Naive B cell (primary cell): ENCODE measurements around the gene PCDH17. TPM values are rescaled to one million over a fixed set of nuclear protein-coding genes. Genes with fewer than 3 reads are reported as not detected.

Experiments used
- ATAC-seq, 2 donors: fragments of 150-1000 bp; cut with Tn5 transposase; 2 replicates each; pipeline ENCODE4 v1.10.0; 2021; ENCODE audit warnings: low read depth in 2 of 2, mild to moderate bottlenecking in 2 of 2, moderate library complexity in 2 of 2
- DNase-seq: peaks from one replicate; pipeline ENCODE4 v3.0.0; 2022
- H3K27ac Mint-ChIP-seq, 6 donors: one replicate each; pipeline ENCODE4 v1.8.0; 2020 to 2022; ENCODE audit warnings: mild to moderate bottlenecking in 6 of 6, mixed read lengths in 6 of 6, moderate library complexity in 5 of 6, inconsistent platforms in 2 of 6
- H3K27me3 Mint-ChIP-seq, 3 donors: one replicate each; pipeline ENCODE4 v1.8.0; 2021 to 2022; ENCODE audit warnings: mixed read lengths in 3 of 3, mild to moderate bottlenecking in 1 of 3
- H3K36me3 Mint-ChIP-seq, 2 donors: one replicate each; pipeline ENCODE4 v1.8.0; 2020 to 2022; ENCODE audit warnings: mixed read lengths in 2 of 2, inconsistent platforms in 1 of 2, mild to moderate bottlenecking in 1 of 2
- H3K4me1 Mint-ChIP-seq, 3 donors: one replicate each; pipeline ENCODE4 v1.8.0; 2020 to 2022; ENCODE audit warnings: mixed read lengths in 3 of 3, inconsistent platforms in 1 of 3, mild to moderate bottlenecking in 1 of 3, moderate library complexity in 1 of 3
- H3K4me3 Mint-ChIP-seq, 8 donors: one replicate each; pipeline ENCODE4 v1.8.0; 2020 to 2022; ENCODE audit warnings: mild to moderate bottlenecking in 8 of 8, mixed read lengths in 8 of 8, moderate library complexity in 8 of 8, inconsistent platforms in 2 of 8
- H3K9me3 Mint-ChIP-seq, 7 donors: one replicate each; pipeline ENCODE4 v1.8.0; 2020 to 2022; ENCODE audit warnings: mixed read lengths in 7 of 7, mild to moderate bottlenecking in 5 of 7, inconsistent platforms in 2 of 7, moderate library complexity in 1 of 7
- polyA plus RNA-seq, 6 donors: library from polyadenylated mRNA; unstranded; fragments of 300-500 nt; fragmentation: Illumina TruSeq; gene quantifications; one replicate each; pipeline ENCODE4 v1.2.3, GENCODE V29; 2021; ENCODE audit warnings: low read depth in 6 of 6

The PCDH17 gene
- not detected for polyA plus RNA-seq

GRCh38 chr13:57631596-57632275 is at the start of gene PCDH17:
PCDH17 (plus strand) TSS chr13:57631744; CDS start chr13:57632547, 803 bp downstream.
- Mint-ChIP-seq H3K9me3 (peaks cover 0 to 16% (median 13%) of the 10 kb centered on the region in 7 donors), H3K36me3 (no peaks in the 10 kb centered on the region), H3K27ac (peak within 1 kb of the TSS in 2 of 6 donors; percentile 49 to 82), H3K4me1 (peaks cover 32 to 52% (median 43%) of the 10 kb centered on the region in 3 donors), H3K27me3 (peaks cover 55 to 70% (median 70%) of the 10 kb centered on the region in 3 donors), H3K4me3 (peak within 1 kb of the TSS; percentile 76 to 93 (median 90))
- DNase-seq (no peak), ATAC-seq (no peak)

- no peaks in the 10 kb centered on the region for H3K4me1 Mint-ChIP-seq
- no peak overlapping the region for H3K27ac Mint-ChIP-seq
- H3K4me3 Mint-ChIP-seq, result no peak overlapping the region
- ATAC-seq, result no peak
- no peaks in the 10 kb centered on the region for H3K36me3 Mint-ChIP-seq
- no peak for DNase-seq
- no peaks in the 10 kb centered on the region for H3K27me3 Mint-ChIP-seq
- H3K9me3 Mint-ChIP-seq, result peaks cover 0 to 21% (median 4%) of the 10 kb centered on the region in 7 donors
These were observed 49.5 kb upstream of the PCDH17 start for GRCh38 chr13:57582032-57582431.

GRCh38 chr13:57583529-57583928 is 48.0 kb upstream of the PCDH17 start:
- H3K36me3 Mint-ChIP-seq, result no peaks in the 10 kb centered on the region
- H3K27ac Mint-ChIP-seq, result no peak overlapping the region
- DNase-seq (no peak), ATAC-seq (no peak)
- H3K4me3 Mint-ChIP-seq, result no peak overlapping the region
- no peaks in the 10 kb centered on the region for H3K27me3 Mint-ChIP-seq
- peaks cover 0 to 18% (median 3%) of the 10 kb centered on the region in 7 donors for H3K9me3 Mint-ChIP-seq
- H3K4me1 Mint-ChIP-seq, result no peaks in the 10 kb centered on the region

GRCh38 chr13:57588639-57589038 is 42.9 kb upstream of the PCDH17 start:
- DNase-seq, result no peak
- ATAC-seq, result no peak
- Mint-ChIP-seq H3K9me3 (peaks cover 0 to 13% (median 0%) of the 10 kb centered on the region in 7 donors), H3K27me3 (no peaks in the 10 kb centered on the region), H3K36me3 (no peaks in the 10 kb centered on the region), H3K27ac (no peak overlapping the region), H3K4me3 (no peak overlapping the region), H3K4me1 (no peaks in the 10 kb centered on the region)

- Mint-ChIP-seq H3K27me3 (no peaks in the 10 kb centered on the region), H3K36me3 (no peaks in the 10 kb centered on the region), H3K4me3 (no peak overlapping the region), H3K4me1 (no peaks in the 10 kb centered on the region), H3K27ac (no peak overlapping the region), H3K9me3 (peaks cover 0 to 13% (median 5%) of the 10 kb centered on the region in 7 donors)
- ATAC-seq (no peak), DNase-seq (no peak)
These were observed 35.8 kb upstream of the PCDH17 start for GRCh38 chr13:57595775-57596174.

GRCh38 chr13:57601536-57601935 is 30.0 kb upstream of the PCDH17 start:
- no peak for ATAC-seq
- no peak overlapping the region for H3K27ac Mint-ChIP-seq
- peaks cover 0 to 10% (median 5%) of the 10 kb centered on the region in 7 donors for H3K9me3 Mint-ChIP-seq
- no peaks in the 10 kb centered on the region for H3K4me1 Mint-ChIP-seq
- H3K4me3 Mint-ChIP-seq, result no peak overlapping the region
- no peaks in the 10 kb centered on the region for H3K27me3 Mint-ChIP-seq
- no peaks in the 10 kb centered on the region for H3K36me3 Mint-ChIP-seq
- DNase-seq, result no peak

GRCh38 chr13:57604442-57604841 is 27.1 kb upstream of the PCDH17 start:
- H3K27ac Mint-ChIP-seq, result no peak overlapping the region
- H3K27me3 Mint-ChIP-seq, result no peaks in the 10 kb centered on the region
- no peaks in the 10 kb centered on the region for H3K9me3 Mint-ChIP-seq
- H3K4me3 Mint-ChIP-seq, result no peak overlapping the region
- H3K4me1 Mint-ChIP-seq, result no peaks in the 10 kb centered on the region
- H3K36me3 Mint-ChIP-seq, result no peaks in the 10 kb centered on the region
- ATAC-seq (no peak), DNase-seq (no peak)

GRCh38 chr13:57611969-57612368 is 19.6 kb upstream of the PCDH17 start:
- DNase-seq (no peak), ATAC-seq (no peak)
- H3K36me3 Mint-ChIP-seq, result no peaks in the 10 kb centered on the region
- no peak overlapping the region for H3K27ac Mint-ChIP-seq
- no peak overlapping the region for H3K4me3 Mint-ChIP-seq
- no peaks in the 10 kb centered on the region for H3K27me3 Mint-ChIP-seq
- H3K4me1 Mint-ChIP-seq, result no peaks in the 10 kb centered on the region
- H3K9me3 Mint-ChIP-seq, result no peaks in the 10 kb centered on the region

GRCh38 chr13:57612568-57612967 is 19.0 kb upstream of the PCDH17 start:
- no peak overlapping the region for H3K27ac Mint-ChIP-seq
- no peaks in the 10 kb centered on the region for H3K9me3 Mint-ChIP-seq
- DNase-seq (no peak), ATAC-seq (no peak)
- H3K36me3 Mint-ChIP-seq, result no peaks in the 10 kb centered on the region
- H3K4me3 Mint-ChIP-seq, result no peak overlapping the region
- no peaks in the 10 kb centered on the region for H3K27me3 Mint-ChIP-seq
- H3K4me1 Mint-ChIP-seq, result no peaks in the 10 kb centered on the region

- Mint-ChIP-seq H3K27ac (no peak overlapping the region), H3K27me3 (peaks cover 25 to 35% (median 26%) of the 10 kb centered on the region in 3 donors), H3K4me3 (no peak overlapping the region), H3K4me1 (peaks cover 8 to 14% (median 11%) of the 10 kb centered on the region in 3 donors), H3K36me3 (no peaks in the 10 kb centered on the region), H3K9me3 (peaks cover 0 to 9% (median 2%) of the 10 kb centered on the region in 7 donors)
- DNase-seq (no peak), ATAC-seq (no peak)
These were observed 6.7 kb upstream of the PCDH17 start for GRCh38 chr13:57624565-57625435.

GRCh38 chr13:57627663-57628062 is 3.9 kb upstream of the PCDH17 start:
- Mint-ChIP-seq H3K4me1 (peaks cover 32 to 43% (median 37%) of the 10 kb centered on the region in 3 donors), H3K9me3 (peaks cover 0 to 11% (median 9%) of the 10 kb centered on the region in 7 donors), H3K4me3 (no peak overlapping the region), H3K36me3 (no peaks in the 10 kb centered on the region), H3K27me3 (peaks cover 50 to 59% (median 54%) of the 10 kb centered on the region in 3 donors), H3K27ac (no peak overlapping the region)
- no peak for DNase-seq
- no peak for ATAC-seq

- DNase-seq (no peak), ATAC-seq (peak; percentile 19 to 46)
- H3K27me3 Mint-ChIP-seq, result peaks cover 62 to 65% (median 65%) of the 10 kb centered on the region in 3 donors
- peaks cover 32 to 51% (median 41%) of the 10 kb centered on the region in 3 donors for H3K4me1 Mint-ChIP-seq
- H3K27ac Mint-ChIP-seq, result peak overlapping the region in 1 of 6 donors; percentile 65
- no peaks in the 10 kb centered on the region for H3K36me3 Mint-ChIP-seq
- peak overlapping the region; percentile 76 to 93 (median 86) for H3K4me3 Mint-ChIP-seq
- peaks cover 0 to 16% (median 10%) of the 10 kb centered on the region in 7 donors for H3K9me3 Mint-ChIP-seq
These were observed 2.1 kb upstream of the PCDH17 start for GRCh38 chr13:57629391-57629804.

GRCh38 chr13:57629821-57630235 is 1.7 kb upstream of the PCDH17 start:
- peak overlapping the region; percentile 76 to 93 (median 86) for H3K4me3 Mint-ChIP-seq
- peak overlapping the region in 1 of 6 donors; percentile 65 for H3K27ac Mint-ChIP-seq
- H3K4me1 Mint-ChIP-seq, result peaks cover 32 to 52% (median 43%) of the 10 kb centered on the region in 3 donors
- H3K9me3 Mint-ChIP-seq, result peaks cover 0 to 16% (median 13%) of the 10 kb centered on the region in 7 donors
- DNase-seq, result peak; percentile 20
- no peaks in the 10 kb centered on the region for H3K36me3 Mint-ChIP-seq
- H3K27me3 Mint-ChIP-seq, result peaks cover 58 to 69% (median 69%) of the 10 kb centered on the region in 3 donors
- ATAC-seq, result peak; percentile 58
